WTC11 (cell line): ENCODE measurements around the gene MRM3. TPM values are rescaled to one million over a fixed set of nuclear protein-coding genes. Genes with fewer than 3 reads are reported as not detected.

Experiments used
- ATAC-seq: fragments of 200-7000 bp; cut with Tn5 transposase; 2 replicates; pipeline ENCODE4 v1.10.0; 2021; ENCODE audit warnings: mild to moderate bottlenecking, moderate library complexity
- CTCF ChIA-PET: fragments of 300-600 bp; sonication (Branson Sonifier 250); formaldehyde crosslinking; loops from one replicate; lab custom pipeline; 2021; ENCODE audit warnings: antibody characterized with exemption; lab: Charles Lee
- POLR2A ChIA-PET: fragments of 350-600 bp; sonication (Branson Sonifier 250); formaldehyde crosslinking; loops from one replicate; lab custom pipeline; 2021; ENCODE audit warnings: antibody characterized with exemption; lab: Charles Lee
- DNase-seq: peaks from one replicate; pipeline ENCODE4 v3.0.0; 2021; ENCODE audit warnings: low spot score
- H3K27ac Mint-ChIP-seq: 2 replicates; pipeline ENCODE4 v1.8.0; 2021; ENCODE audit warnings: mixed read lengths
- H3K27me3 Mint-ChIP-seq: 2 replicates; pipeline ENCODE4 v1.8.0; 2021; ENCODE audit warnings: low read depth, mild to moderate bottlenecking, moderate library complexity, mixed read lengths
- H3K36me3 Mint-ChIP-seq: 2 replicates; pipeline ENCODE4 v1.8.0; 2021; ENCODE audit warnings: mixed read lengths
- H3K4me1 Mint-ChIP-seq: 2 replicates; pipeline ENCODE4 v1.8.0; 2022; ENCODE audit warnings: mixed read lengths
- H3K4me3 Mint-ChIP-seq: 2 replicates; pipeline ENCODE4 v1.8.0; 2021; ENCODE audit warnings: mild to moderate bottlenecking, moderate library complexity, mixed read lengths
- H3K9me3 Mint-ChIP-seq: 2 replicates; pipeline ENCODE4 v1.8.0; 2021; ENCODE audit warnings: mixed read lengths
- ATF2 ChIP-seq: sonication (generic); formaldehyde crosslinking; IDR thresholded peaks from 2 replicates; pipeline ENCODE4 v1.8.1; 2022; ENCODE audit warnings: low read depth, missing genetic modification reagents, borderline replicate concordance
- CBFB ChIP-seq: sonication (generic); formaldehyde crosslinking; IDR thresholded peaks from 2 replicates; pipeline ENCODE4 v1.8.1; 2022; ENCODE audit warnings: mild to moderate bottlenecking, low read depth, missing genetic modification reagents
- CREB1 ChIP-seq: sonication (generic); formaldehyde crosslinking; IDR thresholded peaks from 2 replicates; pipeline ENCODE4 v1.8.0; 2023; ENCODE audit warnings: mild to moderate bottlenecking, missing genetic modification reagents
- FOXP1 ChIP-seq: sonication (generic); formaldehyde crosslinking; IDR thresholded peaks from 2 replicates; pipeline ENCODE4 v1.8.0; 2022; ENCODE audit warnings: missing genetic modification reagents, mild to moderate bottlenecking, moderate library complexity, borderline replicate concordance
- KAT7 ChIP-seq: sonication (generic); formaldehyde crosslinking; IDR thresholded peaks from 2 replicates; pipeline ENCODE4 v1.8.1; 2023; ENCODE audit warnings: missing genetic modification reagents, mild to moderate bottlenecking, borderline replicate concordance
- NFATC4 ChIP-seq: fragments of 250-450 bp; sonication (Bioruptor Pico); IDR thresholded peaks from 2 replicates; pipeline ENCODE4 v1.9.0; 2021; ENCODE audit warnings: mild to moderate bottlenecking
- NR2C2 ChIP-seq: sonication (generic); formaldehyde crosslinking; IDR thresholded peaks from 2 replicates; pipeline ENCODE4 v1.8.0; 2022; ENCODE audit warnings: mild to moderate bottlenecking, missing genetic modification reagents
- OVOL2 ChIP-seq: fragments of 250-450 bp; sonication (Bioruptor Pico); IDR thresholded peaks from 2 replicates; pipeline ENCODE4 v1.9.0; 2021; ENCODE audit warnings: mild to moderate bottlenecking, borderline replicate concordance
- SMAD3 ChIP-seq: sonication (generic); formaldehyde crosslinking; IDR thresholded peaks from 2 replicates; pipeline ENCODE4 v1.8.0; 2022; ENCODE audit warnings: missing genetic modification reagents, mild to moderate bottlenecking, borderline replicate concordance
- SMAD4 ChIP-seq: sonication (generic); formaldehyde crosslinking; IDR thresholded peaks from 2 replicates; pipeline ENCODE4 v1.8.0; 2022; ENCODE audit warnings: mild to moderate bottlenecking, missing genetic modification reagents
- SP1 ChIP-seq: sonication (generic); formaldehyde crosslinking; conservative IDR thresholded peaks from 2 replicates; pipeline ENCODE4 v1.8.1; 2022; ENCODE audit warnings: missing genetic modification reagents
- ZBTB21 ChIP-seq: sonication (generic); formaldehyde crosslinking; IDR thresholded peaks from 2 replicates; pipeline ENCODE4 v1.8.1; 2023; ENCODE audit warnings: mild to moderate bottlenecking, missing genetic modification reagents, borderline replicate concordance
- ZNF138 ChIP-seq: sonication (generic); formaldehyde crosslinking; conservative IDR thresholded peaks from 2 replicates; pipeline ENCODE4 v1.8.1; 2022; ENCODE audit warnings: mild to moderate bottlenecking, moderate library complexity, missing genetic modification reagents
- ZNF219 ChIP-seq: sonication (generic); formaldehyde crosslinking; IDR thresholded peaks from 2 replicates; pipeline ENCODE4 v1.8.0; 2023; ENCODE audit warnings: missing genetic modification reagents, mild to moderate bottlenecking, borderline replicate concordance
- ZNF396 ChIP-seq: fragments of 250-450 bp; sonication (Bioruptor Pico); IDR thresholded peaks from 2 replicates; pipeline ENCODE4 v1.8.0; 2021; ENCODE audit warnings: mild to moderate bottlenecking, moderate library complexity, borderline replicate concordance
- ZNF423 ChIP-seq: fragments of 250-450 bp; sonication (Bioruptor Pico); IDR thresholded peaks from 2 replicates; pipeline ENCODE4 v2.1.2; 2022; ENCODE audit warnings: mild to moderate bottlenecking, moderate library complexity
- total RNA-seq: library from RNA; stranded (reverse); gene quantifications from 3 replicates; pipeline ENCODE4 v1.2.3, GENCODE V29; 2021
- TF ChIP-seq, protein P1 (sequence below): sonication (generic); formaldehyde crosslinking; IDR thresholded peaks from 2 replicates; pipeline ENCODE4 v1.8.1; 2022; ENCODE audit warnings: mild to moderate bottlenecking, missing genetic modification reagents, moderate library complexity, borderline replicate concordance
- TF ChIP-seq, protein P2 (sequence below): fragments of 250-450 bp; sonication (Bioruptor Pico); IDR thresholded peaks from 2 replicates; pipeline ENCODE4 v1.9.0; 2021; ENCODE audit warnings: mild to moderate bottlenecking

MRM3 gene
- total RNA-seq, 1 experiment from 2014 or later = 25.0 TPM

DNA sequence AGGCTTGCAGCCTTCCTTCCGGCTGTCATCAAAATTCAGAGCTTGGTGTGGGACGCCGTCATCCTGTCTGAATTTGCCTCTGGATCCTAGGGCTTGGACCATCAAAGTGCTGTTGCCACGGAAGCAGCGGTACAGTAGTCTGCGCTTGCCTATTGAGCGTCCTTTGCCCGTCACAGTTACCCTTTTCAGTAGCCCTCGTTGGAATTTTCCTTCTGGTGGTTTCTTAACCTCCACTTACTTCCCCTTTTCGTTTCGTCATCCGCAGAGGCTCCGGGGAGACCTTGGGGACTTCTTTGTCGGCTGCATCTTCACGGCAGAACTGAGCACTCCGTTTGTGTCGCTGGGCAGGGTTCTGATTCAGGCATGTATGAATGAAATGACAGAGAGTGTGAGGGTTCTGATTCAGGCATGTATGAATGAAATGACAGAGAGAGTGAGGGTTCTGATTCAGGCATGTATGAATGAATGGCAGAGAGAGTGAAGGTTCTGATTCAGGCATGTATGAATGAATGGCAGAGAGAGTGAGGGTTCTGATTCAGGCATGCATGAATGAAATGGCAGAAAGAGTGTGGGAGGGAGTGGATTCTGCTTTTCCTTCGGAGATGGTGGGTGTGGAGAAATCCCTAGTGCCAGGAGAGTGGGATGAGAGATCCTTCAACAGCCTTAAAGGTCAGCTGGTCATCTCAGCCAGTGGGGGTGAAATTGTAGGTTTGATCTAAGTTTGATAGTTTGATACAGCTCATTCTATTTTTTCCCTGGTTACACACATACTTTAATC lies 41.7 kb upstream of the MRM3 start:
- DNase-seq (no peak), ATAC-seq (no peak)
- no peak for TF ChIP-seq CREB1
- no peak for TF ChIP-seq ATF2
- no peak for TF ChIP-seq ZNF423 (CRISPR knock-in tag)
- no peak for TF ChIP-seq FOXP1
- TF ChIP-seq ZNF396 (CRISPR knock-in tag) = no peak
- TF ChIP-seq SMAD3 = no peak
- TF ChIP-seq, protein P1, sequence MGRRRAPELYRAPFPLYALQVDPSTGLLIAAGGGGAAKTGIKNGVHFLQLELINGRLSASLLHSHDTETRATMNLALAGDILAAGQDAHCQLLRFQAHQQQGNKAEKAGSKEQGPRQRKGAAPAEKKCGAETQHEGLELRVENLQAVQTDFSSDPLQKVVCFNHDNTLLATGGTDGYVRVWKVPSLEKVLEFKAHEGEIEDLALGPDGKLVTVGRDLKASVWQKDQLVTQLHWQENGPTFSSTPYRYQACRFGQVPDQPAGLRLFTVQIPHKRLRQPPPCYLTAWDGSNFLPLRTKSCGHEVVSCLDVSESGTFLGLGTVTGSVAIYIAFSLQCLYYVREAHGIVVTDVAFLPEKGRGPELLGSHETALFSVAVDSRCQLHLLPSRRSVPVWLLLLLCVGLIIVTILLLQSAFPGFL (CRISPR knock-in tag) = no peak
- TF ChIP-seq SP1 = no peak
- Mint-ChIP-seq H3K4me1 (no peaks in the 10 kb centered on the region), H3K9me3 (no peaks in the 10 kb centered on the region), H3K27me3 (no peaks in the 10 kb centered on the region), H3K4me3 (no peak overlapping the region), H3K36me3 (peaks cover 69% of the 10 kb centered on the region), H3K27ac (no peak overlapping the region)
- POLR2A ChIA-PET = no interaction called here
- CTCF ChIA-PET = interaction anchor here (1.6 kb wide), 1 partner anchor 240 kb away, joined by 3 read pairs; no protein-coding TSS in a partner anchor

DNA sequence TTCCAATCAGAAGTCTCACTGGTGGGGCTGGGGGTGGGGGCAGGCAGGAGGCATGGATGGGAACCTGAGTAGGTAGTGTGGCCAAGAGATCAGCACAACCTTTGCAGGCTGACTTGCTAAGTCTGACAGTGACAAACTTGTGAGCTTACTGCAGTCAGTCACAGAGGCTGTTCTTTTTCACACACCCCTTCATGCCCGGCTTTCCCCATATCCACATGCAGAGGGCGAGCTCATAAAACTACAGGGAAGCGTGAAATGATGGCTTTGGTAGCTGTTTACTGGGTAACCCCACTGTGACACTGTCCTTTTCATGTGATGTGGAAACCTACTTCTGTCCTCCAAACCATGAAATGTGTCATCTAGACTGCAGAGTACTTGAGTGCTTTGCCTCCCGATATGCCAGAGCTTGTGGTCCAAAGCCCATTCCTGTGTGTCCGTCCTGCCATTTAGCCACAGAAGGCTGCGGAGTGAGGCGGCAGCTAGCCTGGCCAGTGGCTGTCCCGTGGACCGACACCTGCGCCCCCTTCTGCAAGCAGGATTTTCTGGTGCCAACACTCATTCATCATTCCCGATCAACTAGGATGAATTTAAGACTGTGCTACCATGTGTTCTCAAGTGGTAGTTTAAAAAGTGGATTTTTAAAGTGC lies 39.9 kb upstream of the MRM3 start:
- no peaks in the 10 kb centered on the region for H3K27me3 Mint-ChIP-seq
- POLR2A ChIA-PET = no interaction called here
- no peaks in the 10 kb centered on the region for H3K9me3 Mint-ChIP-seq
- DNase-seq = no peak
- H3K27ac Mint-ChIP-seq = no peak overlapping the region
- peaks cover 76% of the 10 kb centered on the region for H3K36me3 Mint-ChIP-seq
- H3K4me3 Mint-ChIP-seq = no peak overlapping the region
- TF ChIP-seq ZNF138 (CRISPR knock-in tag) (no peak), ZBTB21 (CRISPR knock-in tag) (no peak), SMAD4 (CRISPR knock-in tag) (no peak), OVOL2 (CRISPR knock-in tag) (no peak), NR2C2 (CRISPR knock-in tag) (no peak), ZNF219 (CRISPR knock-in tag) (no peak), KAT7 (CRISPR knock-in tag) (no peak), CBFB (CRISPR knock-in tag) (no peak), NFATC4 (CRISPR knock-in tag) (no peak)
- TF ChIP-seq, protein P2, sequence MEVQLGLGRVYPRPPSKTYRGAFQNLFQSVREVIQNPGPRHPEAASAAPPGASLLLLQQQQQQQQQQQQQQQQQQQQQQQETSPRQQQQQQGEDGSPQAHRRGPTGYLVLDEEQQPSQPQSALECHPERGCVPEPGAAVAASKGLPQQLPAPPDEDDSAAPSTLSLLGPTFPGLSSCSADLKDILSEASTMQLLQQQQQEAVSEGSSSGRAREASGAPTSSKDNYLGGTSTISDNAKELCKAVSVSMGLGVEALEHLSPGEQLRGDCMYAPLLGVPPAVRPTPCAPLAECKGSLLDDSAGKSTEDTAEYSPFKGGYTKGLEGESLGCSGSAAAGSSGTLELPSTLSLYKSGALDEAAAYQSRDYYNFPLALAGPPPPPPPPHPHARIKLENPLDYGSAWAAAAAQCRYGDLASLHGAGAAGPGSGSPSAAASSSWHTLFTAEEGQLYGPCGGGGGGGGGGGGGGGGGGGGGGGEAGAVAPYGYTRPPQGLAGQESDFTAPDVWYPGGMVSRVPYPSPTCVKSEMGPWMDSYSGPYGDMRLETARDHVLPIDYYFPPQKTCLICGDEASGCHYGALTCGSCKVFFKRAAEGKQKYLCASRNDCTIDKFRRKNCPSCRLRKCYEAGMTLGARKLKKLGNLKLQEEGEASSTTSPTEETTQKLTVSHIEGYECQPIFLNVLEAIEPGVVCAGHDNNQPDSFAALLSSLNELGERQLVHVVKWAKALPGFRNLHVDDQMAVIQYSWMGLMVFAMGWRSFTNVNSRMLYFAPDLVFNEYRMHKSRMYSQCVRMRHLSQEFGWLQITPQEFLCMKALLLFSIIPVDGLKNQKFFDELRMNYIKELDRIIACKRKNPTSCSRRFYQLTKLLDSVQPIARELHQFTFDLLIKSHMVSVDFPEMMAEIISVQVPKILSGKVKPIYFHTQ (CRISPR knock-in tag) = no peak
- CTCF ChIA-PET = interaction anchor here (0.6 to 1.1 kb wide), 5 partner anchors 9 to 314 kb away, joined by 3 to 5 read pairs (median 4); partner anchors contain the start of gene TIMM22
- no peaks in the 10 kb centered on the region for H3K4me1 Mint-ChIP-seq
- ATAC-seq = peak; percentile 14; the same call in 1 of the 2 replicates
